ENCODE measurements around the gene TTC27. TPM values are rescaled to one million over a fixed set of nuclear protein-coding genes. Genes with fewer than 3 reads are reported as not detected.
"Not testable (repeated sequence)": the region's sequence is repeated elsewhere in the genome, so short reads cannot be mapped to it uniquely, and the experiment has no call there.

The TTC27 gene
- total RNA-seq, 1 donor from 2014 or later = 12.5 TPM

- no peak for DNase-seq (ENCODE audit: extremely low spot score in 2 of 2)
- Histone ChIP-seq H3K27me3 (no peaks in the 10 kb centered on the region), H3K9me3 (no peaks in the 10 kb centered on the region), H3K36me3 (no peaks in the 10 kb centered on the region), H3K4me1 (no peaks in the 10 kb centered on the region), H3K27ac (no peak overlapping the region), H3K4me3 (no peak overlapping the region)
- intact Hi-C loops (cut with DNase I) = no loop called here
- no peak for TF ChIP-seq POLR2A (IDR thresholded peaks at IDR 0.05)
- no peak for TF ChIP-seq CTCF (IDR thresholded peaks at IDR 0.05)
- no peak for TF ChIP-seq POLR2AphosphoS5 (IDR thresholded peaks at IDR 0.05; ENCODE audit: insufficient read depth in 1 of 2, low read depth in 1 of 2)
Observed at GRCh38 chr2:32838949-32839348, 211.1 kb downstream of the TTC27 start.

- intact Hi-C loops (cut with DNase I) = no loop called here
Observed at GRCh38 chr2:32841931-32842898, 214.4 kb downstream of the TTC27 start.

GRCh38 chr2:32843699-32844098 lies 215.8 kb downstream of the TTC27 start:
- no peaks in the 10 kb centered on the region for H3K36me3 ChIP-seq
- H3K4me3 ChIP-seq = no peak overlapping the region
- H3K27ac ChIP-seq = no peak overlapping the region
- H3K4me1 ChIP-seq = no peaks in the 10 kb centered on the region
- TF ChIP-seq POLR2AphosphoS5 (IDR thresholded peaks at IDR 0.05; ENCODE audit: insufficient read depth in 1 of 2, low read depth in 1 of 2) (no peak), CTCF (IDR thresholded peaks at IDR 0.05) (no peak), POLR2A (IDR thresholded peaks at IDR 0.05) (no peak)
- intact Hi-C loops (cut with DNase I) = no loop called here
- DNase-seq (ENCODE audit: extremely low spot score in 2 of 2) = no peak
- no peaks in the 10 kb centered on the region for H3K27me3 ChIP-seq
- no peaks in the 10 kb centered on the region for H3K9me3 ChIP-seq

More at GRCh38 chr2:32841931-32842898, 214.4 kb downstream of the TTC27 start:
- no peak for TF ChIP-seq POLR2AphosphoS5 (IDR thresholded peaks at IDR 0.05; ENCODE audit: insufficient read depth in 1 of 2, low read depth in 1 of 2)
- no peak for TF ChIP-seq CTCF (IDR thresholded peaks at IDR 0.05)
- no peak overlapping the region for H3K27ac ChIP-seq
- no peaks in the 10 kb centered on the region for H3K9me3 ChIP-seq
- H3K36me3 ChIP-seq = no peaks in the 10 kb centered on the region
- H3K27me3 ChIP-seq = no peaks in the 10 kb centered on the region
- no peak for DNase-seq (ENCODE audit: extremely low spot score in 2 of 2)
- no peak overlapping the region for H3K4me3 ChIP-seq
- H3K4me1 ChIP-seq = no peaks in the 10 kb centered on the region

GRCh38 chr2:32844253-32844652 lies 216.4 kb downstream of the TTC27 start:
- H3K27ac ChIP-seq = no peak overlapping the region
- intact Hi-C loops (cut with DNase I) = no loop called here
- H3K27me3 ChIP-seq = no peaks in the 10 kb centered on the region
- H3K9me3 ChIP-seq = no peaks in the 10 kb centered on the region
- no peaks in the 10 kb centered on the region for H3K36me3 ChIP-seq
- no peak for DNase-seq (ENCODE audit: extremely low spot score in 2 of 2)
- no peaks in the 10 kb centered on the region for H3K4me1 ChIP-seq
- TF ChIP-seq CTCF (IDR thresholded peaks at IDR 0.05) (no peak), POLR2A (IDR thresholded peaks at IDR 0.05) (no peak), POLR2AphosphoS5 (IDR thresholded peaks at IDR 0.05; ENCODE audit: insufficient read depth in 1 of 2, low read depth in 1 of 2) (no peak)
- H3K4me3 ChIP-seq = no peak overlapping the region

GRCh38 chr2:32846274-32846673 lies 218.4 kb downstream of the TTC27 start:
- H3K9me3 ChIP-seq; H3K4me3 ChIP-seq; DNase-seq (ENCODE audit: extremely low spot score in 2 of 2); H3K36me3 ChIP-seq; H3K27me3 ChIP-seq; H3K4me1 ChIP-seq; H3K27ac ChIP-seq; intact Hi-C loops (cut with DNase I): not testable (repeated sequence)
